ENCODE measurements around the gene XRRA1. TPM values are rescaled to one million over a fixed set of nuclear protein-coding genes. Genes with fewer than 3 reads are reported as not detected.

XRRA1 gene
- total and polyA plus RNA-seq, 2 of the 13 experiments (the other 11 are each of a cell fraction or from before 2014, with no cell fraction given) = 7.6 to 10.5 TPM

DNA sequence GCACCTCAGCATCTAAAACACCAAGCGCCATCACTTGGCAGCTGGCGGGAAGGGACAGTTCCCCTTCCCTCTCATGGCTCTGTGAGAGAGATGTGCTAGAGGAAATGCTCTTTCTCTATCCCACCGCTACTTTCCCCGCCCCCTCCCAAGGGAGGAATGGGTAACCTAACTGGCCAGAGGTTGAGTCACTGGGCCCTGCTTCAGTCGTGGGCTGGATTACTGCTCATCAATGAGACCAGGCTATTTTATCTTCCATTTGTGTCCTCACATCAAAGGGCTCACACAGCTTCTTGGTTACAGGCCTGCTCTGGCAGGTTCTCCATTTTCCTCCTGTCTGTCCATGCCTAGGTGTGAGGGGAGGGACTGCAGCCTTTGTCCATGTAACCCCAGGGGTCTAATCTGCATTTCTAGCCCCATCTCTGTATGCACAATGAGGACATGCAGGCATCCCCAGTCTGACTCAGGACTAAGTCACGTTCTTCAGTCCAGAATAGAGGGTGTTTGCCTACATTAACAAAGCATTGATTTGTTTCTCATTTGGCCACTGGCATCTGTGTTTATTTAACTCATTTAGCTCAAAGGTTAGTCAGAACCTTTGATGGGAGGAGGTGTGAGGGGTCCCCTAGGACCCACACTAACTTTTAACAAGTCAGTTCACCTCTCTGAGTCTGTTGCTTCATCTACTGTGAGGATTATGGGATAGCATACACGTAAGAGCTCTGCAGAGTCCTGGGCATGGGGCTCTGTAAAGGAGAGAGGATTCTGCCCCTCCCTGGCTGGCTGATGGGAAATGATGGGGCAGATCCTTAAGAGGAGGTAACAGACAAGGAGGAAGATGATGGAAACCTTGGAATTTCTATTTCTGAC lies 99.1 kb downstream of the XRRA1 start:
- DNase-seq (ENCODE audit: low spot score) (peak; percentile 95), FAIRE-seq (peak; percentile 95), ATAC-seq (peak; percentile 90)
- Histone ChIP-seq H4K20me1 (ENCODE audit: insufficient read depth, low read length) (no peaks in the 10 kb centered on the region), H3K9ac (ENCODE audit: insufficient read depth, low read depth, low read length) (peak overlapping the region; percentile 24; the same call in 1 of the 2 replicates), H2AFZ (ENCODE audit: low read length) (no peak overlapping the region), H3K27me3 (ENCODE audit: control insufficient read depth in 1 of 2, insufficient read depth in 2 of 2, low read length in 2 of 2) (no peaks in the 10 kb centered on the region), H3K4me1 (ENCODE audit: insufficient read depth, low read length) (peaks cover 27% of the 10 kb centered on the region), H3K79me2 (ENCODE audit: insufficient read depth, low read length) (no peaks in the 10 kb centered on the region), H3K36me3 (replicated peaks in 1 of 2; ENCODE audit: control insufficient read depth in 1 of 2, insufficient read depth in 2 of 2, low read length in 2 of 2) (peaks cover 11 to 40% of the 10 kb centered on the region in 2 experiments), H3K4me3 (replicated peaks in 1 of 3; ENCODE audit: insufficient read depth in 1 of 3, low read depth in 2 of 3, low read length in 3 of 3) (no peak overlapping the region), H3K27ac (ENCODE audit: extremely low read length, insufficient read depth, low read length) (peak overlapping the region; percentile 66), H3K4me2 (ENCODE audit: low read depth, low read length) (peak overlapping the region; percentile 46), H3K9me3 (ENCODE audit: low read length) (no peaks in the 10 kb centered on the region)
- ChIA-PET CTCF (ENCODE audit: low intra/inter-chr PET ratio, low total read pairs) (no interaction called here), POLR2A (interaction anchor here (0.7 to 1.1 kb wide), 3 partner anchors 12 to 116 kb away, joined by 3 to 5 read pairs (median 4); partner anchors contain the start of genes SPCS2 and XRRA1)
- in situ Hi-C loops (cut with HindIII; ENCODE audit: extremely low pct_ligation_motif_present, low pct_unique_long_range_greater_than_20kb) = no loop called here
- no TSS peak for BruUV-seq (replicated peaks)
- 50% methylated on average over 7 of the region's 7 CpGs for WGBS (ENCODE audit: low lambda C conversion rate)
- intact Hi-C loops (cut with micrococcal nuclease; ENCODE audit: unreplicated experiment) = no loop called here
- TF ChIP-seq, protein P1, sequence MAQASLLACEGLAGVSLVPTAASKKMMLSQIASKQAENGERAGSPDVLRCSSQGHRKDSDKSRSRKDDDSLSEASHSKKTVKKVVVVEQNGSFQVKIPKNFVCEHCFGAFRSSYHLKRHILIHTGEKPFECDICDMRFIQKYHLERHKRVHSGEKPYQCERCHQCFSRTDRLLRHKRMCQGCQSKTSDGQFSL (CRISPR knock-in tag; IDR thresholded peaks at IDR 0.05) = no peak
- TF ChIP-seq, protein P2, sequence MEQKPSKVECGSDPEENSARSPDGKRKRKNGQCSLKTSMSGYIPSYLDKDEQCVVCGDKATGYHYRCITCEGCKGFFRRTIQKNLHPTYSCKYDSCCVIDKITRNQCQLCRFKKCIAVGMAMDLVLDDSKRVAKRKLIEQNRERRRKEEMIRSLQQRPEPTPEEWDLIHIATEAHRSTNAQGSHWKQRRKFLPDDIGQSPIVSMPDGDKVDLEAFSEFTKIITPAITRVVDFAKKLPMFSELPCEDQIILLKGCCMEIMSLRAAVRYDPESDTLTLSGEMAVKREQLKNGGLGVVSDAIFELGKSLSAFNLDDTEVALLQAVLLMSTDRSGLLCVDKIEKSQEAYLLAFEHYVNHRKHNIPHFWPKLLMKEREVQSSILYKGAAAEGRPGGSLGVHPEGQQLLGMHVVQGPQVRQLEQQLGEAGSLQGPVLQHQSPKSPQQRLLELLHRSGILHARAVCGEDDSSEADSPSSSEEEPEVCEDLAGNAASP (CRISPR knock-in tag; IDR thresholded peaks at IDR 0.05; ENCODE audit: borderline replicate concordance) = peak; percentile 40; the same call in 1 of the 2 replicates
- TF ChIP-seq TCF7 (IDR thresholded peaks at IDR 0.05; ENCODE audit: low read depth) = peak; percentile 66
- no peak for TF ChIP-seq NFE2L2 (IDR thresholded peaks at IDR 0.05; ENCODE audit: low read length)
- TF ChIP-seq ONECUT2 (CRISPR knock-in tag; IDR thresholded peaks at IDR 0.05) = peak; percentile 82
- no peak for TF ChIP-seq ZBTB21 (CRISPR knock-in tag; IDR thresholded peaks at IDR 0.05)
- TF ChIP-seq ASH2L (IDR thresholded peaks at IDR 0.05; ENCODE audit: insufficient read length, low read depth, low read length) = peak; percentile 55
- TF ChIP-seq TBX3 (IDR thresholded peaks at IDR 0.05; ENCODE audit: borderline replicate concordance) = peak; percentile 94
- TF ChIP-seq CREB1 (IDR thresholded peaks at IDR 0.05) = no peak
- TF ChIP-seq CREB1 (CRISPR knock-in tag; IDR thresholded peaks at IDR 0.05) = peak; percentile 73
- TF ChIP-seq NCOR1 (IDR thresholded peaks at IDR 0.05; ENCODE audit: borderline replicate concordance, low read length) = peak; percentile 50; the same call in 1 of the 2 replicates
- TF ChIP-seq ZNF713 (CRISPR knock-in tag; IDR thresholded peaks at IDR 0.05) = no peak
- no peak for TF ChIP-seq KAT8 (CRISPR knock-in tag; IDR thresholded peaks at IDR 0.05)
- TF ChIP-seq, protein P3, sequence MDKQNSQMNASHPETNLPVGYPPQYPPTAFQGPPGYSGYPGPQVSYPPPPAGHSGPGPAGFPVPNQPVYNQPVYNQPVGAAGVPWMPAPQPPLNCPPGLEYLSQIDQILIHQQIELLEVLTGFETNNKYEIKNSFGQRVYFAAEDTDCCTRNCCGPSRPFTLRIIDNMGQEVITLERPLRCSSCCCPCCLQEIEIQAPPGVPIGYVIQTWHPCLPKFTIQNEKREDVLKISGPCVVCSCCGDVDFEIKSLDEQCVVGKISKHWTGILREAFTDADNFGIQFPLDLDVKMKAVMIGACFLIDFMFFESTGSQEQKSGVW (CRISPR knock-in tag; IDR thresholded peaks at IDR 0.05; ENCODE audit: borderline replicate concordance) = no peak
- no peak for TF ChIP-seq ZSCAN31 (CRISPR knock-in tag; IDR thresholded peaks at IDR 0.05; ENCODE audit: low read depth)
- no peak for TF ChIP-seq ZNF879 (CRISPR knock-in tag; IDR thresholded peaks at IDR 0.05)
- TF ChIP-seq, protein P4, sequence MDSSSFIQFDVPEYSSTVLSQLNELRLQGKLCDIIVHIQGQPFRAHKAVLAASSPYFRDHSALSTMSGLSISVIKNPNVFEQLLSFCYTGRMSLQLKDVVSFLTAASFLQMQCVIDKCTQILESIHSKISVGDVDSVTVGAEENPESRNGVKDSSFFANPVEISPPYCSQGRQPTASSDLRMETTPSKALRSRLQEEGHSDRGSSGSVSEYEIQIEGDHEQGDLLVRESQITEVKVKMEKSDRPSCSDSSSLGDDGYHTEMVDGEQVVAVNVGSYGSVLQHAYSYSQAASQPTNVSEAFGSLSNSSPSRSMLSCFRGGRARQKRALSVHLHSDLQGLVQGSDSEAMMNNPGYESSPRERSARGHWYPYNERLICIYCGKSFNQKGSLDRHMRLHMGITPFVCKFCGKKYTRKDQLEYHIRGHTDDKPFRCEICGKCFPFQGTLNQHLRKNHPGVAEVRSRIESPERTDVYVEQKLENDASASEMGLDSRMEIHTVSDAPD (CRISPR knock-in tag; IDR thresholded peaks at IDR 0.05) = 0 out of 2 replicates have a peak, but pooled peaks have one; percentile 45
- TF ChIP-seq HNF4G (IDR thresholded peaks at IDR 0.05; ENCODE audit: borderline replicate concordance, low read depth, low read length) = peak; percentile 51; the same call in 1 of the 2 replicates
- TF ChIP-seq HNF4G (CRISPR knock-in tag; IDR thresholded peaks at IDR 0.05; ENCODE audit: borderline replicate concordance, low read depth) = no peak
- TF ChIP-seq FOXA1 (IDR thresholded peaks at IDR 0.05) = peak; percentile 53; the same call in 1 of the 2 replicates
- TF ChIP-seq FOXA1 (CRISPR knock-in tag; IDR thresholded peaks at IDR 0.05) = peak; percentile 74
